ENCODE results near the gene SPAG7. TPM values are rescaled to one million over a fixed set of nuclear protein-coding genes. Genes with fewer than 3 reads are reported as not detected.
"Not testable (repeated sequence)": the region's sequence is repeated elsewhere in the genome, so short reads cannot be mapped to it uniquely, and the experiment has no call there.

SPAG7 gene
- total and polyA plus RNA-seq, 12 donors = 95.5 to 189 (median 136) TPM

DNA sequence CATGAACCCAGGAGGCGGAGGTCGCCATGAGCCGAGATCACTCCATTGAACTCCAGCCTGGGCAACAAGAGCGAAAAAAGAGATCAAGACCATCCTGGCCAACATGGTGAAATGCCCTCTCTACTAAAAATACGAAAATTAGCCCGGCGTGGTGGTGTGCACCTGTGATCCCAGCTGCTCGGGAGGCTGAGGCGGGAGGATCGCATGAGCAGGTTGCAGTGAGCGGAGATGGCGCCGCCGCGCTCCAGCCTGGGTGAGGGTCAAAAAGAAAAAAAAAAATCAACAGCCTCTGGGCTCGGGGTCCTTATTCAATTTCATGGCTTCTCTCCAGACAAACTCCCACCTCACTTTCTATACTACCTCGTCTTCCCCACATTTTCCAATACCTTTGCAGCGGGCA is 38.7 kb downstream of the SPAG7 start:
- no peak for DNase-seq
- intact Hi-C loops (cut with DNase I) = no loop called here
- H3K4me3 ChIP-seq = no peak overlapping the region
- no peak overlapping the region for H3K27ac ChIP-seq
- WGBS, 2 donors = 96 to 97% methylated on average over 18 of the region's 18 CpGs
- no peaks in the 10 kb centered on the region for H3K9me3 ChIP-seq
- ATAC-seq = no peak
- peaks cover 0 to 14% (median under 1%) of the 10 kb centered on the region in 9 donors for H3K4me1 ChIP-seq
- TF ChIP-seq, protein P1, sequence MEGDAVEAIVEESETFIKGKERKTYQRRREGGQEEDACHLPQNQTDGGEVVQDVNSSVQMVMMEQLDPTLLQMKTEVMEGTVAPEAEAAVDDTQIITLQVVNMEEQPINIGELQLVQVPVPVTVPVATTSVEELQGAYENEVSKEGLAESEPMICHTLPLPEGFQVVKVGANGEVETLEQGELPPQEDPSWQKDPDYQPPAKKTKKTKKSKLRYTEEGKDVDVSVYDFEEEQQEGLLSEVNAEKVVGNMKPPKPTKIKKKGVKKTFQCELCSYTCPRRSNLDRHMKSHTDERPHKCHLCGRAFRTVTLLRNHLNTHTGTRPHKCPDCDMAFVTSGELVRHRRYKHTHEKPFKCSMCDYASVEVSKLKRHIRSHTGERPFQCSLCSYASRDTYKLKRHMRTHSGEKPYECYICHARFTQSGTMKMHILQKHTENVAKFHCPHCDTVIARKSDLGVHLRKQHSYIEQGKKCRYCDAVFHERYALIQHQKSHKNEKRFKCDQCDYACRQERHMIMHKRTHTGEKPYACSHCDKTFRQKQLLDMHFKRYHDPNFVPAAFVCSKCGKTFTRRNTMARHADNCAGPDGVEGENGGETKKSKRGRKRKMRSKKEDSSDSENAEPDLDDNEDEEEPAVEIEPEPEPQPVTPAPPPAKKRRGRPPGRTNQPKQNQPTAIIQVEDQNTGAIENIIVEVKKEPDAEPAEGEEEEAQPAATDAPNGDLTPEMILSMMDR (IDR thresholded peaks at IDR 0.05) = no peak
- no peaks in the 10 kb centered on the region for H3K27me3 ChIP-seq
- no peaks in the 10 kb centered on the region for H3K36me3 ChIP-seq

GRCh38 chr17:4926577-4927335 is 40.9 kb downstream of the SPAG7 start:
- intact Hi-C loops (cut with DNase I); H3K36me3 ChIP-seq; H3K27ac ChIP-seq; H3K4me1 ChIP-seq; H3K4me3 ChIP-seq; ATAC-seq; H3K27me3 ChIP-seq; H3K9me3 ChIP-seq; DNase-seq: not testable (repeated sequence)
- 86 to 90% methylated on average over 24 of the region's 24 CpGs for WGBS, 2 donors

GRCh38 chr17:4921320-4921719 is 46.3 kb downstream of the SPAG7 start:
- intact Hi-C loops (cut with DNase I) = no loop called here
- Histone ChIP-seq H3K4me1 (peaks cover 0 to 11% (median 0%) of the 10 kb centered on the region in 9 donors), H3K4me3 (no peak overlapping the region), H3K9me3 (no peaks in the 10 kb centered on the region), H3K27ac (no peak overlapping the region), H3K36me3 (no peaks in the 10 kb centered on the region), H3K27me3 (no peaks in the 10 kb centered on the region)
- DNase-seq (no peak), ATAC-seq (no peak)
- WGBS, 2 donors = 96 to 97% methylated on average over 4 of the region's 4 CpGs
- TF ChIP-seq, protein P1 (IDR thresholded peaks at IDR 0.05) = no peak

GRCh38 chr17:4920351-4921048 is 47.1 kb downstream of the SPAG7 start:
- H3K27me3 ChIP-seq = no peaks in the 10 kb centered on the region
- 88 to 90% methylated on average over 10 of the region's 10 CpGs for WGBS, 2 donors
- no peaks in the 10 kb centered on the region for H3K9me3 ChIP-seq
- no peak overlapping the region for H3K27ac ChIP-seq
- ATAC-seq (peak in 1 of 8 donors; percentile 56), DNase-seq (no peak)
- no peaks in the 10 kb centered on the region for H3K36me3 ChIP-seq
- intact Hi-C loops (cut with DNase I) = no loop called here
- peaks cover 0 to 11% (median 0%) of the 10 kb centered on the region in 9 donors for H3K4me1 ChIP-seq
- no peak overlapping the region for H3K4me3 ChIP-seq
- TF ChIP-seq, protein P1 (IDR thresholded peaks at IDR 0.05) = no peak
